GM18508 (cell line): Measurements from ENCODE around the gene FLT3LG.

Experiments used
- ATAC-seq: cut with Tn5 transposase; IDR thresholded peaks from one replicate; pipeline ENCODE4 v1.9.1; 2021; ENCODE audit warnings: moderate number of reproducible peaks; ENCODE audit not compliant: insufficient read depth, unreplicated experiment

Gene FLT3LG

DNA sequence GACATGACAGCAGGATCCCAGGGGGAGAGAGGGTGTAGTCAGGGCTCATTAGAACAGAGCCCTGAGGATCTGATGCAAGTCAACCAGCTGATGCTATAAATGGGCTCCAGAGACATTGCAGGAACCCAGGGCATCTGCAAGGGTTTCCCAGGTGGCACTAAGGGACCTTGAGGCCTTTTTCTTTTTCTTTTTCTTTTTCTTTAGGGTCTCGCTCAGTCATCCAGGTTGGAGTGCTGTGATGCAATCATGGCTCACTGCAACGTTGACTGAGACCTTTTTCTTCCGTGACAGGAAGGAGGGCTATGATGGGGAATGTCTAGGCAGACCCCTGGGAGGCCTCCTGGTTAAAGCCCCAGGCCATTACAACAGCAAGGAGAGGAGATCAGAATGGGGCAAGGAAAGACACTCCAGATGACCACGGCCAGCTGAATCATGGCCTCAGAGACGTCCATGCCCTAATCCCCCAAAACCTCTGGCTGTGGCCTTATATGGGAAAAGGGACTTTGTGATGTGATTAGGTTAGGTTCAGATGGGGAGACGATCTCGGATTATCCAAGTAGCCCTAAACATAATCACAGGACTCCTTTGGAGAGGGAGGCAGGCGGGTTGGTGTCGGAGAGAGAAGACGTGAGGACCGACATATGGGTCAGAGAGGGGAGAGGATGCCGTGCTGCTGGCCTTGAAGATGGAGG lies 33.9 kb downstream of the FLT3LG start:
- no peak for ATAC-seq

DNA sequence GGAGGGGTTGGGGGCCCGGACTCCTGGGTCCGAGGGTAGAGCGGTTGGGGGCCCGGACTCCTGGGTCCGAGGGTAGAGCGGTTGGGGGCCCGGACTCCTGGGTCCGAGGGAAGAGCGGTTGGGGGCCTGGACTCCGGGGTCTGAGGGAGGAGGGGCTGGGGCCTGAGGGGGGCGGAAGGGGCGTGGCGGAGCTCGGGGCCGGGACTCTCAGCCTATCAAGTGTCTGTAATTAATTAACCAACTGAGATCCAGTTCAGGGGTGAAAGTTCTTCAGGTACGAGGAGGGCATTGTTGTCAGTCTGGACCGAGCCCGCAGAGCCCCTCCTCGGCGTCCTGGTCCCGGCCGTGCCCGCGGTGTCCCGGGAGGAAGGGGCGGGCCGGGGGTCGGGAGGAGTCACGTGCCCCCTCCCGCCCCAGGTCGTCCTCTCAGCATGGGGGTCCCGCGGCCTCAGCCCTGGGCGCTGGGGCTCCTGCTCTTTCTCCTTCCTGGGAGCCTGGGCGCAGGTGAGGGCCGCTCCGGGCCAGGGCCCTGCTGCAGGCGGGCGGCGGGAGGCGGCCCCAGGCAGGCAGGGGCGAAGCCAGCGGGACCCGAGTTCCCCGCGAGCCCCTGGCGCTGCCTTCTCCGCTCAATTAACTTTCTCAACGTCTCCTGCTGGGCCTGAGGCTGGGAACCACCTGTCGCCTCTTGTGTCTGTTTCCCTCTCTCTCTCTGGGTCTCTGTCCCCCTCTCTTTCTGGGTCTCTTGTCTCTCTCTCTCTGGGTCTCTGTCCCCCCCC lies 39.1 kb downstream of the FLT3LG start:
- ATAC-seq = no peak

DNA sequence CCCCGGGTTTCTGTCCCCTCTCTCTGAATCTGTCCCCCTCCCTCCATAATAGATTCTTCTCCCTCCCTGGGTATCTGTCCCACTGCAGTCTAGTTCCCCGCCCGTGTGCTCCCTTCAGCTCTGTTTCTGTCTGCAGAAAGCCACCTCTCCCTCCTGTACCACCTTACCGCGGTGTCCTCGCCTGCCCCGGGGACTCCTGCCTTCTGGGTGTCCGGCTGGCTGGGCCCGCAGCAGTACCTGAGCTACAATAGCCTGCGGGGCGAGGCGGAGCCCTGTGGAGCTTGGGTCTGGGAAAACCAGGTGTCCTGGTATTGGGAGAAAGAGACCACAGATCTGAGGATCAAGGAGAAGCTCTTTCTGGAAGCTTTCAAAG lies 39.7 kb downstream of the FLT3LG start:
- no peak for ATAC-seq

DNA sequence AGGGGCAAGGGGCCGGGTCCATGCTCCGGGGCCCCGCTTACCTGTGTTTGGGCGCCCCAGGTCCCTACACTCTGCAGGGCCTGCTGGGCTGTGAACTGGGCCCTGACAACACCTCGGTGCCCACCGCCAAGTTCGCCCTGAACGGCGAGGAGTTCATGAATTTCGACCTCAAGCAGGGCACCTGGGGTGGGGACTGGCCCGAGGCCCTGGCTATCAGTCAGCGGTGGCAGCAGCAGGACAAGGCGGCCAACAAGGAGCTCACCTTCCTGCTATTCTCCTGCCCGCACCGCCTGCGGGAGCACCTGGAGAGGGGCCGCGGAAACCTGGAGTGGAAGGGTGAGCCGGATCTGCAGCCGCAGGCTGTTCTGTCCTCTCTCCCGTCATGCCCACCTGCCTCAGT lies 40.1 kb downstream of the FLT3LG start:
- ATAC-seq = no peak

DNA sequence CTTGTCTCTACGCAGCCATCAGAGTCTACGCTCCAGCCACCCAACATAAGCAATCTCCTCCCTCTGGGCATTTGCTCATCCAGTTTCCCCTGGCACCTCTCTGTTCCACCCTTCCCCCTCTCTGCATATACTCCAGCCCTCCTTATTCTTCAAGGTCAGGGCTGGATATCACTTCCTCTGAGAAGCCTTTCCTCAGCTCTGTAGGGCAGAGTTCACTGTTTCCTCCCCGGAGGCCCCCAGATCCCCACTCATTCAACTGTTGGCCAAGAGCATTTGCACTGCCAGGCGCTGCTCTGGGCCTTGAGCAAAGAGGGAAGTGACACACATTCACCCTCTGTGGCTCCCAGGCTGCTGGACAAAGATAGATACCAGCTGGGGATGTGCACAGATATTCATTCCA lies 41.8 kb downstream of the FLT3LG start:
- no peak for ATAC-seq

DNA sequence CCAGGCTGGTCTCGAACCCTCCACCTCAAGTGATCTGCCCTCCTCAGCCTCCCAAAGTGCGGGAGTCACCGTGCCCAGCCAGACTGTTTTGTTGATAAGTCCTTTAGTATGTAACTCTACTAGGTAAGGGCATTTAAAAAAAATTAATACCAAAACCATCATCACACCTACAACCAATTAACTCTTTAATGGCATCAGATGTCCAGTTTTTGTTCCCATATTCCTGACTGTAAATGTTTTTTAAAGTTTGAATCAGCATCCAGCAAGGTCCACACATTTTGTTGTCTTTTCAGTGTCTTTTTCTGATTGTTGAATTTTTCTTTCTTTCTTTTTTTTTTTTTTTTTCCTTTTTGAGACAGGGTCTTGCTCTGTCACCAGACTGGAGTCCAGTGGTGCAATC lies 44.0 kb downstream of the FLT3LG start:
- no peak for ATAC-seq

DNA sequence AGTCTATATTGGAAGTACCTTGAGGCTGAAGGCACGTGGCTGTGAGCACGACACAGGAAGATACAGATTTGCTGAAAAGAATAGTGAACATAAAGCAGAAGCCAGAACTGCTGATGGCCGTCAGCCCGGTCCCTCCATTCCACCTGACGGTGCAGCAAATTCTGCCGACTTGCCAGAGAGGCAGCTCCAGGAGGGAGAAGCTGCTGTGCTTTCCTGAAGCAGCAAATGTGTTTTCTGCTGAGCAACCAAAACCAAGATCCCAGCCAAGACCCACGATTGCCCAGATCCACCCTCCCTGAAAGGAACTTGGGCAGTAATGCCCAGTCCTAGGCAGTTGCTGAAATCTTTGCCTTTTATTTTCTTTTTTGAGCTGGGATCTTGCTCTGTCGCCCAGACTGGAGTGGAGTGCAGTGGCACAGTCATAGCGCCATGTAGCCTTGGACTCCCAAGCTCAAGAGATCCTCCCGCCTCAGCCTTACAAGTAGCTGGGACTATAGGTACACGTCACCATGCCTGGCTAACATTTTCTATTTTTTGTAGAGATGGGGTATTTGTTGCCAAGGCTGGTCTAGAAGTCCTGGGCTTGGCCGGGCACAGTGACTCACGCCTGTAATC lies 46.8 kb downstream of the FLT3LG start:
- no peak for ATAC-seq

DNA sequence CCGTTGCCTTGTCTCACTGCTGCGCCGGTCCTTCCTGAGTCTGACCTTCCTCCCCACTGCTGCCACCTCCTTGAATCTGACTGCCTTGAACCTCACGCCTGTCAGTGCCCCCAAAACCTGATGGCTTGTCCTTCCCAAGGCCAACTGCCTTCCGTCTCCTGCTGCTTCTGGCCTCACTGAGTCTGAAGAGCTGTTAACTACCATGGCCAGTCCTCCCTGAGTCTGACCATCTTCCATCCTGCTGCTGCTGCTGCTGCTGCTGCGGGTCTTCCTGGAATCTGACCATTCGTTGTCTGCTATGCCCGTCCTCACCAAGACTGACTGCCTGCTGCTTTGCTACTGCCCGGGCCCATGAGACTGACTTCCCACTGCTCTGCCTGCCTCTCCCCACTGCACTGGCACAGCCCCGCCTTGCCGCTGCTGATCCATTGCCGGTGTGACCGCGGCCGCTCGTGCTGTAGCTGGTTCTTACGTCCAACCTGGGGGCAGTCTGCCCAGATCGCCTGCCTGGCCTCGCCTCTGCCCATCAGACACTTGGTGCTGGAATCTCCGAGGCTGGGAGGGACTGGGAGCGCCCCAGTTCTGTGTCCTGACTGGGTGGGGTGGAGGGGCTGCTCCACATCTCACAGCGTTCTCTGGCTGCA lies 50.9 kb downstream of the FLT3LG start:
- no peak for ATAC-seq

DNA sequence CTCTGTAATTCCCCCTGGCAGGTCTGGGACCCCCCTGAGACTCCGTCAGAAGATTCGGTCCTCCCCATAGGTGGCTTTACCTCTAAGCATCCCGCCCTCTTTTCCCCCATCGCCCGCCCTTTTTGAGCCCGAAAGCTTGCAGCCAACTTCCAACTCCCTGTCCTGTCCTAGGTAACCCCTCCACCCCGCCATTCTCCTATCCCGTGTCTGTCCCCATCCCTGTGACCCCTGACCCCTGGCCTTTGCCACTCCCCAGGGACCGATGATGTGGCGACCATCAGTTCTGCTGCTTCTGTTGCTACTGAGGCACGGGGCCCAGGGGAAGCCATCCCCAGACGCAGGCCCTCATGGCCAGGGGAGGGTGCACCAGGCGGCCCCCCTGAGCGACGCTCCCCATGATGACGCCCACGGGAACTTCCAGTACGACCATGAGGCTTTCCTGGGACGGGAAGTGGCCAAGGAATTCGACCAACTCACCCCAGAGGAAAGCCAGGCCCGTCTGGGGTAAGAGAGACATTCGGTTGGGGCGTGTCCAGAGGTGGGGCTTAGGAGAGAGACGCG lies 54.3 kb downstream of the FLT3LG start:
- ATAC-seq = no peak

DNA sequence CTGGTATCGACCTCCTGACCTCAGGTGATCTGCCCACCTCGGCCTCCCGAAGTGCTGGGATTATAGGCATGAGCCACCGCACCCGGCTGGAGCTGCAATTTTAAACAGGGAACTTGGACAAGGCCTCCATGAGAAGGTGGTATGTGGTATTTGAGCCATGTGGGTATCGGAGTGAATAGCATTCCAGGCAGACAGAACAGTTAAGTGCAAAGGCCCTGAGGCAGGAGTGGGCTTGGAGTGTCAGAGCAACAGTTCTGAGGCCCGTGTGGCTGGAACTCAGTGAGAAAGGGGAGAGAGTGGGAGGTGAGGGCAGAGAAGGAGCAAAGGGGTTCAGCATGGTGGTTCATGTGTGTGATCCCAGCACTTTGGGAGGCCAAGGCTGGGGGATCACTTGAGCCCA lies 56.7 kb downstream of the FLT3LG start:
- ATAC-seq = no peak

DNA sequence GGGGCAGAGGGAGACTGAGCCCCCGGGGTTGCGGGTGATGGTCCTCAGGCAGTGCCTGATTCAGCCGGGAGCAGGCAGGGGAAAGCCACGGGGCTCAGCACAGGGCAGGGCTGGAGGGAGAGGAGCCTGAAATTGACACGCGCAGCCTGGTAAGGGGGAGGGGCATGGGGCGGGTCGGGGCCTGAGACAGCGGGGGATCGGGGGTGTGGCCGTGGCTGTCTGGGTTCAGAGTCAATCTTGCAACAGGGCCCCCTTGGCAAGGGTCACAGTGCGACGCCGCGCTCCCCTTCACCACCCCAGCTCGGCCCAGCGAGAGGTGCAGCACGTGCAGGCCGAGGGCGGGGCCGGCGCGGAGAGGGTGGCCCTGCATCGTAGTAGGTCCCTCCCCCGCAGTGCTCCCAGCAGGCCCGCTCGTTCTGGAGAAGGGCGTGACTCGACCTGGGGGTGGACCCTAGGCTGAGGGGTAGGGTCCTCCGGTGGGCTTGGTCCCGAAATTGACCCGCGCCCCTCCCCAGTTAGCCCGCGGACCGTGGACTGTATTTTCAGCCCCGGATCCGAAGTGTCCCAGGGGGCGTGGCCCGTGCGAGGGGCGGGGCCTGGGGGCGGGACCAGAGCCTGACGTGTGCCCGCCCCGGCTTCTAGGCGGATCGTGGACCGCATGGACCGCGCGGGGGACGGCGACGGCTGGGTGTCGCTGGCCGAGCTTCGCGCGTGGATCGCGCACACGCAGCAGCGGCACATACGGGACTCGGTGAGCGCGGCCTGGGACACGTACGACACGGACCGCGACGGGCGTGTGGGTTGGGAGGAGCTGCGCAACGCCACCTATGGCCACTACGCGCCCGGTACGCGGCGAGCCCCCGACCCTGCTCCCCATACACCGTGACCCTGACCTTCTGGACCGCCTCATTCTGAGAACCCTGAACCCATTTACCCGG lies 59.8 kb downstream of the FLT3LG start:
- ATAC-seq = no peak

DNA sequence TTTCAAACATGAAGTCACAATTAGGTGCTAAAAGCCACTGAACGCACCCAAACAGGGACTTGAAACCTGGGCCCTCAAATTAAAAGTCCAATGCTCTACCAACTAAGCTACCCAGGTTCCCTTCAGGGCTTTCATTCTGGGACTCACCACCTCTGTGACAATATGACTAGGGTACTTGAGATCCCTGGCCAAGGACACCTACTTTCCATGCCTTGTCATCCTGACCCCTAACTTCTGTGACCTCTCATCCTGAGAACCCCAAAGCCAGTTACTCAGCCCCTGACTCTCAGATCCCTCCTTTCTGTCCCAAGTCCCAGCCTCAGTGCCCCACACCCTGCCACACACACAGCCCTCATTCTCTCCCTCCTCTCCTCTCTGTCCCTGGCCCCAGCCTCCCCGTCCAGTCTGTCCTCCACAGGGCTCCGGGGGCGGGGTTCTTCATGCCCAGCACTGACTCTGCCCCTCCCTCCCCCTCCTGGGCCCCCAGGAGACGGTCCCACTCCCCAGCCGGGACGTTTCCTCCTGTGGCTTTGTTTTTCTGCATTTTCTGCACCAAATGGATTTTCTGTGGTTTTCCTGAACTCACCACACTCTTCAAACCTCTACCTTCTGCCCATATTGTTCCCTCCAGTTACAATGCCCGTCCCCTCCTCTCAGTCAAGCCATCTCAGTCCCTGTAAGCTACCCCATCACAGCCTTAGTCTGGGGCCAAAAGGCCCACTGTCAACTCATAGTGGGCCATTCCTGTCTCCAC lies 60.8 kb downstream of the FLT3LG start:
- no peak for ATAC-seq
